HG03571 (cell line): Measurements from ENCODE around the gene ZNF576.
"Not testable (repeated sequence)": the region's sequence is repeated elsewhere in the genome, so short reads cannot be mapped to it uniquely, and the experiment has no call there.

Source experiments
- ATAC-seq: cut with Tn5 transposase; IDR thresholded peaks from one replicate; pipeline ENCODE4 v1.9.1; 2021; ENCODE audit not compliant: unreplicated experiment

The ZNF576 gene

GRCh38 chr19:43595999-43596841 is at the start of gene ZNF576, which contains the start of gene IRGQ:
ZNF576 (plus strand) TSS chr19:43596595; CDS start chr19:43597109, 514 bp downstream.
IRGQ (minus strand) TSS chr19:43596134; CDS start chr19:43595338, 796 bp downstream.
- ATAC-seq = peak; percentile 67

GRCh38 chr19:43547926-43548325 is 48.5 kb upstream of the ZNF576 start:
- not testable (repeated sequence) for ATAC-seq

GRCh38 chr19:43548706-43549105 is 47.7 kb upstream of the ZNF576 start:
- no peak for ATAC-seq

- no peak for ATAC-seq
Observed at GRCh38 chr19:43551399-43552197, 44.8 kb upstream of the ZNF576 start.

GRCh38 chr19:43552198-43552450 is 44.3 kb upstream of the ZNF576 start:
- no peak for ATAC-seq

GRCh38 chr19:43552616-43553015 is 43.8 kb upstream of the ZNF576 start:
- ATAC-seq = no peak

GRCh38 chr19:43553656-43554055 is 42.7 kb upstream of the ZNF576 start:
- ATAC-seq = no peak

GRCh38 chr19:43554317-43554895 is 42.0 kb upstream of the ZNF576 start:
- no peak for ATAC-seq

GRCh38 chr19:43555185-43555770 is 41.1 kb upstream of the ZNF576 start:
- no peak for ATAC-seq

GRCh38 chr19:43560687-43561086 is 35.7 kb upstream of the ZNF576 start:
- no peak for ATAC-seq

- ATAC-seq = no peak
Observed at GRCh38 chr19:43561139-43561970, 35.0 kb upstream of the ZNF576 start.

GRCh38 chr19:43562226-43562697 is 34.1 kb upstream of the ZNF576 start:
- no peak for ATAC-seq

- ATAC-seq = no peak
Observed at GRCh38 chr19:43562698-43563241, 33.6 kb upstream of the ZNF576 start.

- no peak for ATAC-seq
Observed at GRCh38 chr19:43563816-43564457, 32.5 kb upstream of the ZNF576 start.

GRCh38 chr19:43564800-43565199 is 31.6 kb upstream of the ZNF576 start:
- no peak for ATAC-seq

- no peak for ATAC-seq
Observed at GRCh38 chr19:43569657-43570056, 26.7 kb upstream of the ZNF576 start.

- ATAC-seq = no peak
Observed at GRCh38 chr19:43570174-43570791, 26.1 kb upstream of the ZNF576 start.

GRCh38 chr19:43572171-43572588 is 24.2 kb upstream of the ZNF576 start:
- no peak for ATAC-seq
